OCI-LY7 (cell line): ENCODE results near the gene CHMP1A. TPM values are rescaled to one million over a fixed set of nuclear protein-coding genes. Genes with fewer than 3 reads are reported as not detected.

Experiments used
- BruUV-seq: library from RNA; stranded (reverse); fragments of 400-500 nt; replicated peaks from 2 replicates; lab custom pipeline; 2021; lab: Mats Ljungman, UMichigan
- CTCF ChIA-PET: fragments of 300-600 bp; sonication (Branson Sonifier 250); formaldehyde crosslinking; loops from one replicate; lab custom pipeline; 2022; ENCODE audit warnings: antibody characterized with exemption; ENCODE audit not compliant: unreplicated experiment; lab: Charles Lee
- POLR2A ChIA-PET: fragments of 300-600 bp; sonication (Branson Sonifier 250); formaldehyde crosslinking; loops from one replicate; lab custom pipeline; 2022; ENCODE audit warnings: antibody characterized with exemption; lab: Charles Lee
- DNase-seq: peaks from one replicate; pipeline ENCODE4 v3.0.0-alpha.2; 2015; ENCODE audit warnings: low spot score
- H2AFZ ChIP-seq: fragments of 200-600 bp; sonication (generic), shearing (Covaris generic); 2 replicates; pipeline ENCODE4 v1.6.1; 2014; ENCODE audit warnings: mild to moderate bottlenecking, antibody characterized with exemption, low read length, moderate library complexity
- H3K27ac ChIP-seq: fragments of 200-600 bp; sonication (generic); 2 replicates; pipeline ENCODE4 v1.5.1; 2014; ENCODE audit warnings: mixed run types, low read depth, mild to moderate bottlenecking, moderate library complexity, low read length, inconsistent platforms; ENCODE audit not compliant: poor library complexity, severe bottlenecking
- H3K36me3 ChIP-seq: fragments of 200-600 bp; sonication (generic); 2 replicates; pipeline ENCODE4 v1.6.1; 2014; ENCODE audit warnings: mild to moderate bottlenecking, antibody characterized with exemption, low read length, moderate library complexity, mixed read lengths; ENCODE audit not compliant: insufficient read depth
- H3K4me1 ChIP-seq: fragments of 200-600 bp; sonication (generic); 2 replicates; pipeline ENCODE4 v1.5.1; 2014; ENCODE audit warnings: mild to moderate bottlenecking, low read length; ENCODE audit not compliant: insufficient read depth, poor library complexity, severe bottlenecking
- H3K4me2 ChIP-seq: fragments of 200-600 bp; sonication (generic); 2 replicates; pipeline ENCODE4 v1.6.1; 2014; ENCODE audit warnings: mild to moderate bottlenecking, low read length
- H3K4me3 ChIP-seq: fragments of 200-600 bp; sonication (generic); 2 replicates; pipeline ENCODE4 v1.5.1; 2014; ENCODE audit warnings: mild to moderate bottlenecking, low read depth, low read length; ENCODE audit not compliant: poor library complexity, severe bottlenecking
- H3K79me2 ChIP-seq: fragments of 200-600 bp; sonication (generic); 2 replicates; pipeline ENCODE4 v1.6.1; 2016; ENCODE audit warnings: low read depth, mild to moderate bottlenecking, low read length, moderate library complexity, mixed read lengths; ENCODE audit not compliant: insufficient read depth
- H3K9me2 ChIP-seq: fragments of 200-600 bp; sonication (generic); 2 replicates; pipeline ENCODE4 v1.6.1; 2016; ENCODE audit warnings: mild to moderate bottlenecking, low read length, mixed read lengths; ENCODE audit not compliant: insufficient read depth
- H3K9me3 ChIP-seq: fragments of 200-600 bp; sonication (generic); 2 replicates; pipeline ENCODE4 v1.6.1; 2014; ENCODE audit warnings: mild to moderate bottlenecking, mixed run types, low read length, mixed read lengths
- H4K20me1 ChIP-seq: fragments of 200-600 bp; sonication (generic); 2 replicates; pipeline ENCODE4 v1.6.1; 2014; ENCODE audit warnings: mild to moderate bottlenecking, antibody characterized with exemption, low read length, moderate library complexity, mixed read lengths; ENCODE audit not compliant: insufficient read depth
- CTCF ChIP-seq: fragments of 200-600 bp; sonication (generic); conservative IDR thresholded peaks from 2 replicates; pipeline ENCODE4 v1.5.1; 2014; ENCODE audit warnings: mild to moderate bottlenecking, antibody characterized with exemption, low read length, moderate library complexity, mixed read lengths
- EZH2phosphoT487 ChIP-seq: fragments of 200-600 bp; sonication (generic); IDR thresholded peaks from 2 replicates; pipeline ENCODE4 v1.6.1; 2018; ENCODE audit warnings: low read depth, borderline replicate concordance, mild to moderate bottlenecking, mixed run types, antibody characterized with exemption, low read length, moderate library complexity, mixed read lengths
- intact Hi-C: fragments of 100-400 bp; cut with micrococcal nuclease; formaldehyde crosslinking; loops from one replicate; pipeline ENCODE4 v1.10.0; 2022; ENCODE audit not compliant: unreplicated experiment
- total RNA-seq, 2 experiments: library from RNA; depleted of rRNA in 1 of 2; stranded (reverse); fragments of >200 nt in 1 of 2; shearing (Covaris generic) in 1 of 2; gene quantifications; 2 replicates each; pipeline ENCODE4 v1.2.3, GENCODE V29; 2014 to 2022

The CHMP1A gene
- total RNA-seq, 2 experiments from 2014 or later, result 53.1 to 76.2 TPM

- intact Hi-C loops, result no loop called here
- no peaks in the 10 kb centered on the region for H3K9me3 ChIP-seq
- no peak overlapping the region for H3K4me3 ChIP-seq
- H3K9me2 ChIP-seq, result no peaks in the 10 kb centered on the region
- no TSS peak for BruUV-seq
- H3K79me2 ChIP-seq, result no peaks in the 10 kb centered on the region
- DNase-seq, result no peak
- H2AFZ ChIP-seq, result no peak overlapping the region
- H3K27ac ChIP-seq, result no peak overlapping the region
- H3K4me1 ChIP-seq, result no peaks in the 10 kb centered on the region
- no peak for TF ChIP-seq EZH2phosphoT487
- TF ChIP-seq CTCF, result no peak
- no peak overlapping the region for H3K4me2 ChIP-seq
- H3K36me3 ChIP-seq, result no peaks in the 10 kb centered on the region
- H4K20me1 ChIP-seq, result no peaks in the 10 kb centered on the region
- ChIA-PET CTCF (no interaction called here), POLR2A (no interaction called here)
Measured at GRCh38 chr16:89596957-89597649, 60.4 kb downstream of the CHMP1A start.

GRCh38 chr16:89596061-89596689, 61.3 kb downstream of the CHMP1A start:
- TF ChIP-seq EZH2phosphoT487, result no peak
- TF ChIP-seq CTCF, result no peak
- Histone ChIP-seq H3K36me3 (no peaks in the 10 kb centered on the region), H3K4me2 (no peak overlapping the region), H3K27ac (no peak overlapping the region), H3K4me1 (no peaks in the 10 kb centered on the region), H3K9me3 (no peaks in the 10 kb centered on the region), H4K20me1 (no peaks in the 10 kb centered on the region), H2AFZ (no peak overlapping the region), H3K9me2 (no peaks in the 10 kb centered on the region), H3K4me3 (no peak overlapping the region), H3K79me2 (no peaks in the 10 kb centered on the region)
- intact Hi-C loops, result no loop called here
- ChIA-PET POLR2A (no interaction called here), CTCF (no interaction called here)
- DNase-seq, result no peak
- BruUV-seq, result no TSS peak
